IMR-90 (cell line): ENCODE results near the gene RIPPLY3. TPM values are rescaled to one million over a fixed set of nuclear protein-coding genes. Genes with fewer than 3 reads are reported as not detected.

ENCODE experiments used
- ATAC-seq: fragments of 200-7000 bp; cut with Tn5 transposase; 2 replicates; pipeline ENCODE4 v1.9.1; 2020; ENCODE audit warnings: low read depth, mild to moderate bottlenecking, moderate library complexity
- BruUV-seq: library from RNA; stranded (reverse); fragments of 400-500 nt; replicated peaks from 2 replicates; lab custom pipeline; 2021; lab: Mats Ljungman, UMichigan
- CTCF ChIA-PET: fragments of 300-600 bp; formaldehyde crosslinking; extraction: SDS; loops from one replicate; lab custom pipeline; 2021; ENCODE audit warnings: antibody characterized with exemption; lab: Yijun Ruan, JAX
- POLR2A ChIA-PET: fragments of 300-600 bp; sonication (Branson Sonifier 250); formaldehyde crosslinking; loops from one replicate; lab custom pipeline; 2022; ENCODE audit warnings: antibody characterized with exemption; ENCODE audit not compliant: unreplicated experiment; lab: Charles Lee
- DNase-seq: peaks from one replicate; pipeline ENCODE4 v3.0.0; 2013
- H2AFZ ChIP-seq: replicated peaks from 2 replicates; pipeline ENCODE3; 2013; ENCODE audit warnings: low read length, mild to moderate bottlenecking; ENCODE audit not compliant: poor library complexity
- H2AK5ac ChIP-seq: 2 replicates; pipeline ENCODE4 v1.6.1; 2013; ENCODE audit warnings: low read depth, low read length, inconsistent platforms
- H2AK9ac ChIP-seq: replicated peaks from 2 replicates; pipeline ENCODE3; 2013; ENCODE audit warnings: mild to moderate bottlenecking, low read depth, low read length, moderate library complexity; ENCODE audit not compliant: poor library complexity
- H2BK120ac ChIP-seq: 2 replicates; pipeline ENCODE4 v1.6.1; 2013; ENCODE audit warnings: low read depth, low read length, inconsistent platforms
- H2BK15ac ChIP-seq: 3 replicates; pipeline ENCODE4 v1.6.1; 2013; ENCODE audit warnings: low read depth, low read length, inconsistent platforms
- H2BK20ac ChIP-seq: 2 replicates; pipeline ENCODE4 v1.6.1; 2013; ENCODE audit warnings: low read depth, mild to moderate bottlenecking, inconsistent platforms, low read length, moderate library complexity
- H2BK5ac ChIP-seq: 2 replicates; pipeline ENCODE4 v1.6.1; 2013; ENCODE audit warnings: mild to moderate bottlenecking, low read depth, low read length, inconsistent platforms; ENCODE audit not compliant: poor library complexity, severe bottlenecking
- H3K14ac ChIP-seq: replicated peaks from 2 replicates; pipeline ENCODE4 v1.6.1; 2013; ENCODE audit warnings: low read depth, low read length, inconsistent platforms
- H3K18ac ChIP-seq: 2 replicates; pipeline ENCODE4 v1.6.1; 2013; ENCODE audit warnings: low read depth, low read length, control low read depth
- H3K23ac ChIP-seq: 2 replicates; pipeline ENCODE4 v1.6.1; 2013; ENCODE audit warnings: low read depth, low read length, inconsistent platforms
- H3K27ac ChIP-seq: 2 replicates; pipeline ENCODE4 v1.5.1; 2013; ENCODE audit warnings: mild to moderate bottlenecking, control low read depth, low read length; ENCODE audit not compliant: insufficient read depth
- H3K27me3 ChIP-seq: 2 replicates; pipeline ENCODE4 v1.6.1; 2013; ENCODE audit warnings: low read length; ENCODE audit not compliant: control insufficient read depth, insufficient read depth
- H3K36me3 ChIP-seq: 2 replicates; pipeline ENCODE4 v1.6.1; 2013; ENCODE audit warnings: low read length, mixed read lengths; ENCODE audit not compliant: control insufficient read depth, insufficient read depth
- H3K4ac ChIP-seq: 2 replicates; pipeline ENCODE4 v1.6.1; 2013; ENCODE audit warnings: low read depth, low read length, inconsistent platforms
- H3K4me1 ChIP-seq: 2 replicates; pipeline ENCODE4 v1.6.1; 2013; ENCODE audit warnings: low read length, mixed read lengths; ENCODE audit not compliant: control insufficient read depth, insufficient read depth
- H3K4me2 ChIP-seq: 2 replicates; pipeline ENCODE4 v1.6.1; 2013; ENCODE audit warnings: low read depth, mild to moderate bottlenecking, control low read depth, low read length, moderate library complexity
- H3K4me3 ChIP-seq: 2 replicates; pipeline ENCODE4 v1.5.1; 2013; ENCODE audit warnings: low read depth, mild to moderate bottlenecking, control low read depth, low read length, moderate library complexity; ENCODE audit not compliant: insufficient read depth
- H3K56ac ChIP-seq: 2 replicates; pipeline ENCODE4 v1.6.1; 2013; ENCODE audit warnings: low read length, inconsistent platforms; ENCODE audit not compliant: insufficient read depth; ENCODE audit errors: extremely low read depth
- H3K79me1 ChIP-seq, 2 experiments: 2 replicates each; pipeline ENCODE4 v1.6.1; 2013; ENCODE audit warnings: low read length in 2 of 2, inconsistent platforms in 1 of 2, low read depth in 1 of 2
- H3K9ac ChIP-seq: 2 replicates; pipeline ENCODE4 v1.6.1; 2013; ENCODE audit warnings: low read depth, low read length, control low read depth
- H3K9me1 ChIP-seq: 2 replicates; pipeline ENCODE4 v1.6.1; 2013; ENCODE audit warnings: low read length, inconsistent platforms; ENCODE audit not compliant: insufficient read depth
- H3K9me3 ChIP-seq: 2 replicates; pipeline ENCODE4 v1.6.1; 2013; ENCODE audit warnings: low read length; ENCODE audit not compliant: control insufficient read depth, insufficient read depth
- H4K20me1 ChIP-seq: 2 replicates; pipeline ENCODE4 v1.6.1; 2013; ENCODE audit warnings: low read length, inconsistent platforms; ENCODE audit not compliant: insufficient read depth
- H4K5ac ChIP-seq: 2 replicates; pipeline ENCODE4 v1.6.1; 2013; ENCODE audit warnings: mild to moderate bottlenecking, low read depth, low read length, control low read depth
- H4K8ac ChIP-seq, 2 experiments: 2 replicates each; pipeline ENCODE4 v1.6.1; 2013; ENCODE audit warnings: low read depth in 2 of 2, low read length in 2 of 2, control low read depth in 1 of 2, inconsistent platforms in 1 of 2
- H4K91ac ChIP-seq: 2 replicates; pipeline ENCODE4 v1.6.1; 2013; ENCODE audit warnings: low read depth, low read length, inconsistent platforms; ENCODE audit not compliant: insufficient read depth
- ELK1 ChIP-seq: fragments of 150-350 bp; IDR thresholded peaks from 2 replicates; pipeline ENCODE4 v1.6.1; 2016; ENCODE audit warnings: low read depth, mild to moderate bottlenecking, low read length, moderate library complexity, borderline replicate concordance
- WGBS, 2 experiments: methylation state at CpG; one replicate each; pipeline versions ENCODE4 v1.1.5 to v1.1.7; 2013; ENCODE audit warnings: missing lambda C conversion rate in 2 of 2; ENCODE audit not compliant: insufficient read length in 1 of 2; ENCODE audit errors: extremely low coverage in 2 of 2; 5-methylcytosine and 5-hydroxymethylcytosine counted together
- dilution Hi-C: fragments of 300-500 bp; cut with HindIII; formaldehyde crosslinking; loops from one replicate; pipeline ENCODE4 v1.14.3; 2018; ENCODE audit warnings: low sequenced_read_pairs; ENCODE audit not compliant: unreplicated experiment
- in situ Hi-C: fragments of 300-500 bp; cut with MboI; formaldehyde crosslinking; loops from 3 replicates; pipeline ENCODE4 v1.14.3; 2019; ENCODE audit warnings: low sequenced_read_pairs, inconsistent platforms, mixed read lengths
- intact Hi-C: fragments of 100-400 bp; cut with micrococcal nuclease; formaldehyde crosslinking; loops from 2 replicates; pipeline ENCODE4 v1.10.0; 2022
- polyA plus RNA-seq, 3 experiments: library from polyadenylated mRNA; depleted of rRNA; stranded (reverse); fragments of >200 nt; gene quantifications; 2 replicates each; pipeline ENCODE4 v1.2.3, GENCODE V29; 2012; ENCODE audit warnings: low replicate concordance in 1 of 3
- total RNA-seq: library from RNA; depleted of rRNA; stranded (reverse); fragments of >200 nt; gene quantifications from 2 replicates; pipeline ENCODE4 v1.2.3, GENCODE V29; 2012

The RIPPLY3 gene
- total and polyA plus RNA-seq, 2 of the 4 experiments (the other 2 are of a cell fraction) = 0.10 TPM; not detected in 1

GRCh38 chr21:36981977-36982700 is 24.4 kb upstream of the RIPPLY3 start:
- no peak overlapping the region for H3K9ac ChIP-seq
- H3K9me3 ChIP-seq = no peaks in the 10 kb centered on the region
- H3K36me3 ChIP-seq = no peaks in the 10 kb centered on the region
- CTCF ChIA-PET = no interaction called here
- H3K9me1 ChIP-seq = 0 out of 2 replicates have a peak, but pooled peaks cover 4% of the 10 kb centered on the region
- dilution Hi-C loops (no loop called here), intact Hi-C loops (no loop called here), in situ Hi-C loops (no loop called here)
- BruUV-seq = no TSS peak
- H2AK9ac ChIP-seq = no peak overlapping the region
- no peak overlapping the region for H2BK120ac ChIP-seq
- H3K18ac ChIP-seq = no peak overlapping the region
- WGBS, 2 experiments = no CpG with 5 or more reads among the region's 6 CpGs
- no peak overlapping the region for H4K8ac ChIP-seq
- H4K5ac ChIP-seq = no peak overlapping the region
- H3K14ac ChIP-seq = no peak overlapping the region
- no peaks in the 10 kb centered on the region for H4K20me1 ChIP-seq
- H2AFZ ChIP-seq = no peak overlapping the region
- peaks cover 0 to 6% of the 10 kb centered on the region in 2 experiments; a peak in 1 of 4 replicates for H3K79me1 ChIP-seq
- H2BK20ac ChIP-seq = no peak overlapping the region
- no peak overlapping the region for H4K91ac ChIP-seq
- no peak overlapping the region for H2BK15ac ChIP-seq
- H3K4me2 ChIP-seq = no peak overlapping the region
- H3K23ac ChIP-seq = no peak overlapping the region
- POLR2A ChIA-PET = no interaction called here
- no peaks in the 10 kb centered on the region; the same call in 1 of the 2 replicates for H3K27me3 ChIP-seq
- peaks cover 5% of the 10 kb centered on the region for H3K4me1 ChIP-seq
- no peak overlapping the region for H3K4me3 ChIP-seq
- no peak overlapping the region for H3K4ac ChIP-seq
- no peak overlapping the region for H2AK5ac ChIP-seq
- H3K56ac ChIP-seq = no peak overlapping the region
- no peak overlapping the region for H2BK5ac ChIP-seq
- TF ChIP-seq ELK1 = no peak
- DNase-seq (no peak), ATAC-seq (no peak)
- H3K27ac ChIP-seq = no peak overlapping the region
